ENCODE data around the gene PYCR2.
A peak's percentile ranks its signal among the peaks of the same experiment; 100 is the strongest.

PYCR2 gene

GRCh38 chr1:225917536-225917935, 6.5 kb downstream of the PYCR2 start:
- no peak for FAIRE-seq

DNA sequence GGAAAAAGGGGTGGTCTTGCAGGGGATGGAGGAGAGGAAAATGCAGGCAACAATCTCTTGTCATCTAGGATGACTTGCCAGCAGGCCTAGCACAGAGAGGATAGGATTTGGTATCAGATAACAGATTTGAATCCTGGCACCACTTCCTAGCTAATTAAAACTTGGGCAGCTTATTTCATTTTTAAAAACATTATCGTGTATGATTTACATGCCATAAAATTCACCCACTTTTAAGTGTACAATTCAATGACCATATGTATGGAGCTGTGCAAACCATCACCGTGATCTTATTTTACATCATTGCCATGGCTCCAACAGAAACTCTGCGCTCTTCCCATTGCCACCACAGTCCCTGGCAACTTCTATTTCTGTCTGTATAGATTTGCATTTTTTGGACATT, 6.9 kb downstream of the PYCR2 start:
- FAIRE-seq, result no peak

GRCh38 chr1:225915538-225915991, 8.5 kb downstream of the PYCR2 start:
- peak; percentile 51 for FAIRE-seq

DNA sequence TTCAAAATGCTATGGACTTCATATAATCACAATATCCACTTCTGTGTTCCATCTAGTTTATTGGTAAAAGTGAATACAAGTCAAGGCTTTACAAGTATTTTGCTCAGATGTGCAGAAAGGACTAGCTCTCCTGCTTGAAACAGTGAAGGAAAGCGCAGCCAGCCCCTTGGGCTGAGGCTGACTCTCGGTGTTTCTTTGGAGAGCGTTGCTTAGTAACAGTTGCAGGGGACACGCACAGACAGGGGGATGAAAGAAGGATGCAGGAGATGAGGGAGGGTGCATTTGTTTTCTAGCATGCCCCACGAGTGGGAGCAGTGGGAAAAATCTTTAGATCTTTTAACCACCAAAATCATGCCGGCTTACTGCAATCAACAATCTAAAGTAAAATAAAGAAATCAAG, 9.1 kb downstream of the PYCR2 start:
- no peak for FAIRE-seq

DNA sequence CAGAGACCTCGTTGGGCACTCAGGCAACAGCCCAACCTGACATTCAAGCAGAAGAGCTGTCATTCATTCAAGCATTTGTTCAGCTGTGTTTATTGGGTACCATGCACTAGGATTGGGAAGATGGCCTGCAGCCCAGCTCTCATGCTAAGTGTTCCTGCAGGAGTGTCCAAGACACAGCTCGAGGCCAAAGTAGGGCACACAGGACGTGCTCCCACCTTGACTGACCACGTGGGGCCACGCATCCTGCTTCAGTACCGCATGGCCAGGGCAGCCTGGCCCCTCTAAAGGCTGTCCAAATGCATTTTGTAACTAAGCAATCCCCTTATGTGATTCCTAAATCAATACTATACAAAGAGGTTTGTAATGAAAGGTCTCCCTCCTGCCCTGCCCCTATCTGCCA, 9.7 kb downstream of the PYCR2 start:
- FAIRE-seq, result no peak

DNA sequence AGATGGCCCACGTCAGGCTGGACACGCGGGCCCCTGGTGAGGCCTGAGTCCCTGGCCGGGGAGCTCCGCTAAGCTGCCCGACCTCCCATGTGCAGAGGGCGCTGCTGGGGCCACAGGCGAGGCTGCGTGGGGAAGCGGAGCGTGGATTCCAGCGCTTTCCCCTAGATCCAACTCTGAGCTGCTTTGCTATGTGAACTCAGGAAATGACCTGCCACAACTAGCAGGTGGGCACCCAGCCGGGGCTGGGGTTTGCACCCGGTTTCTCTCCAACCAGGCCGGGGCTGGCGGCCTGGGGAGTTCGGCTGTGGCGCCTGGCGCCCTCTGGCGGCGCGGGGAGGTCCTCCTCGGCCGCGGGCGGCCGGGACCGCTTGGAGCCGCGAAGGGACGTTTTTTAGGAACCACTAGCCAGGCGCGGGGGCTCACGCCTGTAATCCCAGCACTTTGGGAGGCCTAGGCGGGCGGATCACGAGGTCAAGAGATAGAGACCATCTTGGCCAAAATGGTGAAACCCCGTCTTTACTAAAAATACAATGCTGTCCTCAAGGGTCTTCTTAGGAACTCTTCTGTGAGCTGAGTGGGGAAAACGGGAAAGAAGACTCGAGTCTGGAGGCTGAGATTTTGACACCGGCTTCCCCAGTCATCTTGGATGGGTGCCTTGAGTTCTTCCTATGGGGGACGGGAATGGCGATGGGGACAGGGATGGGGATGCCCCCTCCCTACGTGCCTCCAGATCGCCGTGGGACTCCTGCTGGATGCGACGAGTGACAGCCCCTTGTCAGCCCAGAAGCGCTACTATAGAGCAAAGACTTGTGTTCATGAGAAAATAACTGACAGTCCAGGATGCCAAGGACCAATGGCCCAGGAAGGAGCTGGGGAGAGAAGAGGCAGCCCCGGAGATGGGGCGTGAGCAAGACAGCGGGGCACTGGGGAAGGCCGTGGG, 12.6 kb downstream of the PYCR2 start:
- no peak for FAIRE-seq

DNA sequence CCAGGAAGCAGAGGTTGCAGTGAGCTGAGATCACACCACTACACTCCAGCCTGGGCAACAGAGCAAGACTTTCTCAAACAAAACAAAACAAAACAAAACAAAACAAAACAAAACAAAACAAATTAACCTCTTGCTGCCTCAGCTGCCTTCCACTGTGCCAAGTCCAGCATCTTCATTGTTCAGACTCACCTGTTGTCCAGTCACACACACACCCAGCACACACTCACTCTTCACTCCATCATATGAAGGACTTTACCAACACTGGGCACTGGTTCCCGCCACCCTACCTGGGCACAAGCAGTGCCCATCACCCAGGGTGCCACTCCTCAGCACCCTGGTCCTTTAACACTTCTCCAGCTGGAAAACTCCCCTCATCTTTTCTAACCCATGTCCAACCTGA, 14.6 kb downstream of the PYCR2 start:
- no peak for FAIRE-seq

DNA sequence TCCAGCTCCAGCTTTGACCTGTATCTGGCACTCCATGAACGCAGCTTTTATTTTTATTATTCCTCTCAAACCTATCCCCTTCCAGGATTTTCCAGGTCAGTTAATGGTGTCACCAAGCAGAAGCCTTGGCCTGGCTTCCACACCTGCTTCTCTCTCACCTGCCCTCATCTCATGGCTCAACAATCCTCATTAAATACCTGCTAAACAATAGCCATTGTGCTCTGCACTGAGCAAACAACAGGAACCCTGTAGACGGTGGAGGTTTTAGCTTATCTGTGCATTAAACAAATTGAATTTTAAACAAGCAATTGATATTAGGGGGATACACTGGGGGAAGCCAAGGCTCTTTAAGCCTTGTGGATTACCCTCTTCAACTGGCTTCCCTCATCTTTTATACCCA, 15.3 kb downstream of the PYCR2 start:
- FAIRE-seq, result no peak

- FAIRE-seq, result no peak
These were observed 15.9 kb downstream of the PYCR2 start for GRCh38 chr1:225908013-225908640.

DNA sequence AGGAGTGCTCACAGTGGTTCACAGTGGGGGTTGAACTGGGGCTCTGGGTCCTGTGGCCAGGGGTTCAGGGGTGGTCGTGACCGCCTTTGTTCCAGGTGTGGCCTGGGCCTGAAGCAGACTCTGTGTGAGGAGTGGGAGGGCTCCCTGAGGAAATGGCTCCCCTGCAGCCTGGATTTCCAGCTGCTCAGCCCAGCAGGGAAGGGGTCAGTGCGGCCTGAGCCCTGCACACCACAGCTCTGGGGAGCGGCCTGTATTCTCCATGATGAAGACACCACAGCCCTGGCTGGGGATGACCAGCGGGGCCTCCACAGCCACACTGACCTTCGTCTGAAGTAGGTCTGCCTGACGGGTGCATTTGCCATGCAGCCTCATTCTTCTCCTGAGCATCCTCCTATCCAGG, 16.7 kb downstream of the PYCR2 start:
- no peak for FAIRE-seq

DNA sequence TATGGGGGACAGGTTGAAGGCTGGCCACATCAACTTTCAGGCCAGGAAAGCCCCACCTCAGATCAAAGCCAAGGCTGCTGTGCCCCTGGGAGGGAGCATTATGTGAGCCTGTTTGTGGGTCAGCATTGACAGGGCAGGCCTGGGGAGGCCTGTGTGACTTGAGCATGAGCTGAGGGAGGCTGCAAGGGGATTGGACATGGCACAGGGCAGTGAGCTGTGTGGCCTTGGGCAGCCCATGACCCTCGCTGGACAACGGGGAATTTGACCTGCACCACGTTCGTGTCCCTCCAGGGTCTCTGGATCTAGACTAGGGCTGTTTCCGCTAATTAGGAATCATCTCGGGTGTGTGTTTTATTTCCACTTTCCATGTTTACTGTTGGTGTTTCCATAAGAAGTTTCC, 17.6 kb downstream of the PYCR2 start:
- FAIRE-seq, result no peak

- no peak for FAIRE-seq
These were observed 20.4 kb downstream of the PYCR2 start for GRCh38 chr1:225903623-225904022.

GRCh38 chr1:225899044-225899925, 24.8 kb downstream of the PYCR2 start:
- no peak for FAIRE-seq

DNA sequence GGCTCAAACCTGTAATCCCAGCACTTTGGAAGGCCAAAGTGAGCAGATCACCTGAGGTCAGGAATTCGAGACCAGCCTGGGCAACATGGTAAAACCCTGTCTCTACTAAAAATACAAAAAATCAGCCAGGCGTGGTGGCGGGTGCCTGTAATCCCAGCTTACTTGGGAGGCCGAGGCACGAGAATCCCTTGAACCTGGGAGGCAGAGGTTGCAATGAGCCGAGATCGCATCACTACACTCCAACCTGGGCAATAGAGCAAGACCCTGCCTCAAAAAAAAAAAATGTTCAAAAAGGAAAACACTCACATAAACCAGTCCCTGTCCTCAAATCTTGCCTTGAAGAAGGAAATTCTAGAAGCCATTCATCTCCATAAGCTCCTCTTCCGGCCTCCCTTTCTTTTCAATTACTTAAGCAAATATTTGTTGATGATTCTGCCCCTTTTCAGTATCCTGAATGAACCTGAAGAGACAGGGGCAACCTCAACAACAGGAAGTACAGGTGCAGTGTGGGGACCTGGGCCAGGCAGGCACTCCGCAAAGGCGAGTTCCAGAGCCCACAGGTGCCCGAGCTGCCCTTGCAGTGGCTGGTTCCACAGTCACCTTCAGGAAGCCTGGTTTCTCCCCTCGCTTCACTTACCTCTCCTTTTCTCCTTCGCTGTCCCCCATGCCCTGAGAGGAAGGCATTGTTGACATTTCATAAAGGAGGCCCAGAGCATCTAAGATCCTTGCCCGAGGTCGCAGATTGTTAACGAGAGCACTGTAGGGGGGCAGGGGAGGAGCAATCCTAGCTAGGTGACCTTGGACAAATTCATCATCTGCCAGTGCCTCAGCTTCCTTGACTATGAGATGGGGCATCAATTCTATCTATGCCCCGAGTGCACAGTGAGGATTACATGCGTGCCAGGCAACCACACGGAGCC, 26.2 kb downstream of the PYCR2 start:
- FAIRE-seq, result no peak

- no peak for FAIRE-seq
These were observed 27.0 kb downstream of the PYCR2 start for GRCh38 chr1:225896937-225897549.

GRCh38 chr1:225896494-225896893, 27.6 kb downstream of the PYCR2 start:
- no peak for FAIRE-seq

DNA sequence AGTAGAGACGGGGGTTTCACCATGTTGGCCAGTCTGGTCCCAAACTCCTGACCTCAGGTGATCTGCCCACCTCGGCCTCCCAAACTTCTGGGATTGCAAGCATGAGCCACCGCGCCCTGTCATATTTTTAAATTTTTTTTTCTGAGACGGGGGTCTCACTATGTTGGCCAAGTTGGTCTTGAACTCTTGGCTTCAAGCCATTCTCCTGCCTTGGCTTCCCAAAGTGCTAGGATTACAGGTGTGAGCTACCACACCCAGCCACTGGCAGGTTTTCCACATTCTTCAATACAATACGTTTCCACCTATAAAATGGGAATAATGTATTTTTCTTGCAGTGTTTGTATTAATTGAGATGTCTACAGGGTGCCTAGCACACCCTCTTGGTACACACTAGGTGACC, 31.7 kb downstream of the PYCR2 start:
- no peak for FAIRE-seq

- FAIRE-seq, result no peak
These were observed 32.6 kb downstream of the PYCR2 start for GRCh38 chr1:225891229-225891972.

DNA sequence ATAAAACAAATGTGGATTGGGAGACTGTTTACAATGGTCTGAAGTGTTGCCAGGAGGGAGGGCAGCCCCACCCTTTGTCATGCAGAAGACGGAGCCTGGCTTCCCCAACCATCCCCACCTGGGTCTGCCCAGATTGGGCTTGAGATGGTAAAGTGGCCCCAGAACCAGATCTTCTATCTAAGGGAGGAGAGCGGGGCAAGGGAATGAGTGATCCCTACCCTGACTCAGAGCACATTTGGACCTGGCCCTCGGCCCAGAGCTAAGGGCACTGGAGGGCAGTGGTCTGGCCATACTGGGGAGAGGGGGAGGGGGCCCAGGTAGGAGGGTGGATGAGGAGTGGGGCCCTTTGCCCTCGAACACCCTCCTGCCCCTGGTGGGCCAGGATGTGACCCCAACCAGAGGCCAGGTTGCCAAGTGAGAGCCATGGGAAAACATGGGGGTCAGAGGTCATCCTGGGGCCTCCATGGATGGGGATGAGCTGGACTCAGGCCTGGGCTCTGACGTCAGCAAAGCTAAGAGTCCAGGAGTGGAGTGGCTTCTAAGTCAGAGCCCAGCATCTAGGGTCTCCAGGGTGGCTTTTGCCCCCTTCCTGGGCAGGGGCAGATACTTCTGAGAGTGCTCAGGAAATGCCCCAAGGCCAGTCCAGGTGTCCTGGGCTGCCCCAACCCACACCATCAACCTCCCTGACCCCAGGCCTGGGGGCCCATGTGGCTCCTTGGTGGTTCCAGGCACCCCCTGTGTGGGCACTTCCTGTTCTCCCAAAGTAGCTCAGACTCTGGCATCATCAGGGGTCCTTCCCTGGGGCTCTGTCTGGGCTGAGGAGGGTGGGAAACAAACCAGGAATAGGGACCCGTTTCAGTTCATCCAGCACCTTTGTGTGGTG, 33.5 kb downstream of the PYCR2 start:
- FAIRE-seq, result no peak

GRCh38 chr1:225889743-225890142, 34.3 kb downstream of the PYCR2 start:
- no peak for FAIRE-seq

All from islet of Langerhans (tissue), 1 donor.